ENCODE data around the gene ZFP36L2. TPM values are rescaled to one million over a fixed set of nuclear protein-coding genes. Genes with fewer than 3 reads are reported as not detected.
A peak's percentile ranks its signal among the peaks of the same experiment; 100 is the strongest.

ZFP36L2 gene
- total RNA-seq, 5 donors from 2014 or later (not counting 1 experiment from before 2014, with no cell fraction given) = 329 to 974 (median 377) TPM

DNA sequence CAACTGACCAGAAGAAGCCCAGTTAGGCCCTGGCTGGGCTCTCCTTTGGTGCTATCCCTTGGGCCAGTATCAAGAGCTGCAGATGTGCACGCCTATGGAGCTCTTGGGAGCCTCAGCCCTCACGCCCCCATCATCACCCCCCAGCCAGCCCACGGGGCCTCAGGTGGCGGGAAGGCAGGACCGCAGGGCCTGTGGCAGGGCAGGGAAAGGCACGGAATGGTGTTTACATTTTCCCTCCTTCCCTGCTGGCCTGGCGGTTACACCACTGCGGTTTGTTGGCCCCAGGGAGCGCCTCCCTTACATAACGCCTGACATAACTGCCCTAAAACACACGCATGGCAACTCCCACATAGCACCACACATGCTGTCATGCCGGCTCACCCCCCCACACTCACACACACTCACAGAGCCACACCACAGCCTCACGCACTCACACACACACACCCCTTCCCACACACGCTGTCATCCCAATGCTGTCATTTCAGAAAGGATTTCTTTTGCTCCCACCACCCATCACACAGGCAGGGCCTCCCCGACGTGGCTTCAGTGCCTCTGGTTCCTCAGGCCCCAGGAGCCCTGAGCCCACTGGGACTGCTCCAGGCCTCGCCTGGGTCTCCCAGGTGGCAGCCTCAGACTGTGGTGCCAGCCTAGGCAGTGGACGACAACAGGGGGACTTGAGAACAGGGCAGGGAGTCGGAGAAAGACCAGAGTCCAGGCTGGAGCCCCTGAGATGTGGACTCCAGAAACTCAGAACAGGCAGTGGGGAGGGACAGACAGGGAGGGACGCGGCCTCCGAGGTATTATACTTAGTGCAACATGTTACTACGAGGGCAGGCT is 15.7 kb downstream of the ZFP36L2 start:
- POLR2A ChIA-PET = no interaction called here
- Histone ChIP-seq H3K36me3 (ENCODE audit: control insufficient read depth in 2 of 2, extremely low read depth in 1 of 2, insufficient read depth in 1 of 2, low read length in 1 of 2) (no peaks in the 10 kb centered on the region), H3K27ac (ENCODE audit: low read length) (no peak overlapping the region), H3K4me3 (ENCODE audit: control insufficient read depth in 1 of 2, extremely low read depth in 1 of 2, low read length in 1 of 2) (no peak overlapping the region), H3K9me3 (no peaks in the 10 kb centered on the region), H3K4me1 (ENCODE audit: control insufficient read depth in 1 of 2, extremely low read depth in 1 of 2, insufficient read depth in 2 of 2, low read length in 2 of 2) (peaks cover 23 to 43% of the 10 kb centered on the region in 2 experiments), H3K27me3 (replicated peaks in 1 of 2; ENCODE audit: control insufficient read depth in 2 of 2, extremely low read depth in 1 of 2, insufficient read depth in 2 of 2, low read length in 1 of 2) (no peaks in the 10 kb centered on the region)
- DNase-seq (peak in 23 of 35 experiments; percentile 26 to 62 (median 38)), ATAC-seq (replicated peaks in 1 of 4) (peak; percentile 41 to 71 (median 52))
- peak overlapping the region; percentile 37 to 75 for H3K27ac Mint-ChIP-seq
- H3K27me3 Mint-ChIP-seq = no peaks in the 10 kb centered on the region
- H3K36me3 Mint-ChIP-seq = peaks cover 4% of the 10 kb centered on the region
- CTCF ChIA-PET = interaction anchor here in 1 of 2 donors (0.6 to 0.7 kb wide), 2 partner anchors 36 to 372 kb away, joined by 3 read pairs; no protein-coding TSS in a partner anchor
- no peaks in the 10 kb centered on the region for H3K9me3 Mint-ChIP-seq
- H3K4me1 Mint-ChIP-seq = peaks cover 45 to 62% (median 45%) of the 10 kb centered on the region in 3 donors
- peak overlapping the region in 1 of 3 donors; percentile 41 for H3K4me3 Mint-ChIP-seq
- 68% methylated on average over 21 of the region's 23 CpGs for WGBS (ENCODE audit: insufficient coverage)

- no peak overlapping the region for H3K27ac ChIP-seq (ENCODE audit: low read length)
- Mint-ChIP-seq H3K4me3 (peak overlapping the region in 1 of 3 donors; percentile 30), H3K27me3 (no peaks in the 10 kb centered on the region), H3K36me3 (peaks cover 4% of the 10 kb centered on the region), H3K27ac (peak overlapping the region in 1 of 2 donors; percentile 52), H3K9me3 (no peaks in the 10 kb centered on the region), H3K4me1 (peaks cover 43 to 64% (median 43%) of the 10 kb centered on the region in 3 donors)
- ChIA-PET POLR2A (no interaction called here), CTCF (interaction anchor here (0.6 to 1.2 kb wide), 4 partner anchors 19 to 372 kb away, joined by 3 read pairs; no protein-coding TSS in a partner anchor)
- peaks cover 23 to 38% of the 10 kb centered on the region in 2 experiments for H3K4me1 ChIP-seq (ENCODE audit: control insufficient read depth in 1 of 2, extremely low read depth in 1 of 2, insufficient read depth in 2 of 2, low read length in 2 of 2)
- H3K9me3 ChIP-seq = no peaks in the 10 kb centered on the region
- no peak overlapping the region for H3K4me3 ChIP-seq (ENCODE audit: control insufficient read depth in 1 of 2, extremely low read depth in 1 of 2, low read length in 1 of 2)
- no peaks in the 10 kb centered on the region for H3K36me3 ChIP-seq (ENCODE audit: control insufficient read depth in 2 of 2, extremely low read depth in 1 of 2, insufficient read depth in 1 of 2, low read length in 1 of 2)
- DNase-seq (no peak), ATAC-seq (replicated peaks in 1 of 4) (peak in 2 of 4 experiments; percentile 1 to 15)
- WGBS (ENCODE audit: insufficient coverage) = 93% methylated on average over 6 of the region's 6 CpGs
- no peaks in the 10 kb centered on the region for H3K27me3 ChIP-seq (replicated peaks in 1 of 2; ENCODE audit: control insufficient read depth in 2 of 2, extremely low read depth in 1 of 2, insufficient read depth in 2 of 2, low read length in 1 of 2)
Measured at GRCh38 chr2:43210125-43210466, 16.3 kb downstream of the ZFP36L2 start.

DNA sequence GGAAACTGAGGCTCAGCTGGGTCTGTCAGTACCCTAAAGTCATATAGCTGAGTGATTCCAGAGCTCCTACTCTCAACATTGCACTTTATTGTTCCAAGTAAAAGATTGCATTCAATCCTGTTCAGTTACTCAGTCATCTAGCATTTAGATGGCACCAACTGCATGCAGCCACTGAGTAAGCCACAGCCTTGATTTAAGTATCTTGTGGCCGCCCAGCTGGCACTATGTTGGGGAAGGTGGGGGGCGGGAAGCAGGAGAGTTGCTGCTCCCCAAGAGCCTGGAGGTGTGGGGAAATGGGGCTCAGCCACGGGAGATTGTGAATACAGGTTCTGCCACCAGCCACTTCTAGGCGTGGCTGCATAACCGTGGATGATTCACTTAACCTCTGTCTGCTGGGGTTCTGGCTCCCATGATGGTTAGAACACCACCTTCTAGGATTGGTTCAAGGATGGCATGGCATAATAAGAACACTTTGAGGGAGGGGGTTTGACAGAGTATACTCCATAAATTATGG is 17.1 kb downstream of the ZFP36L2 start:
- H3K9me3 Mint-ChIP-seq = no peaks in the 10 kb centered on the region
- Histone ChIP-seq H3K27ac (ENCODE audit: low read length) (no peak overlapping the region), H3K9me3 (no peaks in the 10 kb centered on the region), H3K36me3 (ENCODE audit: control insufficient read depth in 2 of 2, extremely low read depth in 1 of 2, insufficient read depth in 1 of 2, low read length in 1 of 2) (no peaks in the 10 kb centered on the region), H3K27me3 (replicated peaks in 1 of 2; ENCODE audit: control insufficient read depth in 2 of 2, extremely low read depth in 1 of 2, insufficient read depth in 2 of 2, low read length in 1 of 2) (no peaks in the 10 kb centered on the region), H3K4me3 (ENCODE audit: control insufficient read depth in 1 of 2, extremely low read depth in 1 of 2, low read length in 1 of 2) (no peak overlapping the region), H3K4me1 (ENCODE audit: control insufficient read depth in 1 of 2, extremely low read depth in 1 of 2, insufficient read depth in 2 of 2, low read length in 2 of 2) (peaks cover 23 to 32% of the 10 kb centered on the region in 2 experiments)
- ATAC-seq (replicated peaks in 1 of 4) (no peak), DNase-seq (no peak)
- H3K4me3 Mint-ChIP-seq = peak overlapping the region in 1 of 3 donors; percentile 30
- peaks cover 43 to 61% (median 44%) of the 10 kb centered on the region in 3 donors for H3K4me1 Mint-ChIP-seq
- peaks cover 4% of the 10 kb centered on the region for H3K36me3 Mint-ChIP-seq
- ChIA-PET CTCF (interaction anchor here (0.7 to 1.2 kb wide), 2 partner anchors 20 to 33 kb away, joined by 3 read pairs; no protein-coding TSS in a partner anchor), POLR2A (no interaction called here)
- H3K27ac Mint-ChIP-seq = peak overlapping the region in 1 of 2 donors; percentile 52
- 81% methylated on average over 4 of the region's 5 CpGs for WGBS (ENCODE audit: insufficient coverage)
- H3K27me3 Mint-ChIP-seq = no peaks in the 10 kb centered on the region

GRCh38 chr2:43207553-43208300 is 18.7 kb downstream of the ZFP36L2 start:
- ChIA-PET POLR2A (no interaction called here), CTCF (no interaction called here)
- ATAC-seq (replicated peaks in 1 of 4) (no peak), DNase-seq (no peak)
- Histone ChIP-seq H3K27me3 (replicated peaks in 1 of 2; ENCODE audit: control insufficient read depth in 2 of 2, extremely low read depth in 1 of 2, insufficient read depth in 2 of 2, low read length in 1 of 2) (no peaks in the 10 kb centered on the region), H3K4me1 (ENCODE audit: control insufficient read depth in 1 of 2, extremely low read depth in 1 of 2, insufficient read depth in 2 of 2, low read length in 2 of 2) (peaks cover 18 to 35% of the 10 kb centered on the region in 2 experiments), H3K9me3 (no peaks in the 10 kb centered on the region), H3K36me3 (ENCODE audit: control insufficient read depth in 2 of 2, extremely low read depth in 1 of 2, insufficient read depth in 1 of 2, low read length in 1 of 2) (no peaks in the 10 kb centered on the region), H3K4me3 (ENCODE audit: control insufficient read depth in 1 of 2, extremely low read depth in 1 of 2, low read length in 1 of 2) (no peak overlapping the region), H3K27ac (ENCODE audit: low read length) (no peak overlapping the region)
- Mint-ChIP-seq H3K36me3 (no peaks in the 10 kb centered on the region), H3K27ac (peak overlapping the region in 1 of 2 donors; percentile 55), H3K27me3 (no peaks in the 10 kb centered on the region), H3K9me3 (no peaks in the 10 kb centered on the region), H3K4me1 (peaks cover 36 to 65% (median 42%) of the 10 kb centered on the region in 3 donors), H3K4me3 (no peak overlapping the region)
- WGBS (ENCODE audit: insufficient coverage) = 86% methylated on average over 7 of the region's 9 CpGs

GRCh38 chr2:43206602-43207001 is 19.8 kb downstream of the ZFP36L2 start:
- ChIA-PET CTCF (no interaction called here), POLR2A (no interaction called here)
- WGBS (ENCODE audit: insufficient coverage) = 100% methylated on average over 5 of the region's 7 CpGs
- H3K27me3 Mint-ChIP-seq = no peaks in the 10 kb centered on the region
- H3K4me3 Mint-ChIP-seq = no peak overlapping the region
- DNase-seq = no peak
- no peaks in the 10 kb centered on the region for H3K36me3 Mint-ChIP-seq
- H3K27ac Mint-ChIP-seq = no peak overlapping the region
- Histone ChIP-seq H3K36me3 (ENCODE audit: control insufficient read depth in 2 of 2, extremely low read depth in 1 of 2, insufficient read depth in 1 of 2, low read length in 1 of 2) (no peaks in the 10 kb centered on the region), H3K9me3 (no peaks in the 10 kb centered on the region), H3K27me3 (replicated peaks in 1 of 2; ENCODE audit: control insufficient read depth in 2 of 2, extremely low read depth in 1 of 2, insufficient read depth in 2 of 2, low read length in 1 of 2) (no peaks in the 10 kb centered on the region), H3K27ac (ENCODE audit: low read length) (no peak overlapping the region), H3K4me3 (ENCODE audit: control insufficient read depth in 1 of 2, extremely low read depth in 1 of 2, low read length in 1 of 2) (no peak overlapping the region), H3K4me1 (ENCODE audit: control insufficient read depth in 1 of 2, extremely low read depth in 1 of 2, insufficient read depth in 2 of 2, low read length in 2 of 2) (peaks cover 12 to 33% of the 10 kb centered on the region in 2 experiments)
- H3K9me3 Mint-ChIP-seq = no peaks in the 10 kb centered on the region
- H3K4me1 Mint-ChIP-seq = peaks cover 37 to 66% (median 43%) of the 10 kb centered on the region in 3 donors
- no peak for ATAC-seq (replicated peaks in 1 of 4)

DNA sequence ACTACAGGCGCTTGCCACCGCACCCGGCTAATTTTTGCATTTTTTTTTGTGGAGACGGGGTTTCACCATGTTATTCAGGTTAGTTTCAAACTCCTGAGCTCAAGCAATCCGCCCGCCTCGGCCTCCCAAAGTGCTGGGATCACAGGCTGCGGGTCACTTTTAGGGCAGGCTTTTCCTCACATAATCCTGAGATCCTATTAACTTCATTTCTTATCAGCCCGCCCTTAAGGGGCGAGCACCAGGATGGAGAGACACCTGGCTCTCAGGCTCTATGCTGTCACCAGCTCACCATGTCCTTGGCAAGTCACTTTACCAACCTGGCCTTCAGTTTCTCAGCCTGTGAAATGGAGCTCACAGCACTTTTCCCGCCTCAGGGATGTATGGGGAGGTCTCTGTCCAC is 23.0 kb downstream of the ZFP36L2 start:
- ChIA-PET CTCF (no interaction called here), POLR2A (interaction anchor here in 1 of 2 donors (0.5 kb wide), 1 partner anchor 13 kb away, joined by 3 read pairs; no protein-coding TSS in a partner anchor)
- Histone ChIP-seq H3K9me3 (no peaks in the 10 kb centered on the region), H3K27ac (ENCODE audit: low read length) (no peak overlapping the region), H3K4me3 (ENCODE audit: control insufficient read depth in 1 of 2, extremely low read depth in 1 of 2, low read length in 1 of 2) (no peak overlapping the region), H3K27me3 (replicated peaks in 1 of 2; ENCODE audit: control insufficient read depth in 2 of 2, extremely low read depth in 1 of 2, insufficient read depth in 2 of 2, low read length in 1 of 2) (no peaks in the 10 kb centered on the region), H3K36me3 (ENCODE audit: control insufficient read depth in 2 of 2, extremely low read depth in 1 of 2, insufficient read depth in 1 of 2, low read length in 1 of 2) (no peaks in the 10 kb centered on the region), H3K4me1 (ENCODE audit: control insufficient read depth in 1 of 2, extremely low read depth in 1 of 2, insufficient read depth in 2 of 2, low read length in 2 of 2) (peaks cover 0 to 45% of the 10 kb centered on the region in 2 experiments)
- H3K4me1 Mint-ChIP-seq = peaks cover 31 to 65% (median 43%) of the 10 kb centered on the region in 3 donors
- no peak for DNase-seq
- no peaks in the 10 kb centered on the region for H3K36me3 Mint-ChIP-seq
- no peak overlapping the region for H3K4me3 Mint-ChIP-seq
- no peaks in the 10 kb centered on the region for H3K27me3 Mint-ChIP-seq
- ATAC-seq (replicated peaks in 1 of 4) = no peak
- H3K27ac Mint-ChIP-seq = no peak overlapping the region
- no peaks in the 10 kb centered on the region for H3K9me3 Mint-ChIP-seq
- WGBS (ENCODE audit: insufficient coverage) = 91% methylated on average over 8 of the region's 11 CpGs
